ENCODE measurements around the gene PLCB2. TPM values are rescaled to one million over a fixed set of nuclear protein-coding genes. Genes with fewer than 3 reads are reported as not detected.
A peak's percentile ranks its signal among the peaks of the same experiment; 100 is the strongest.

Gene PLCB2
- total and polyA plus RNA-seq, 9 of the 15 experiments (the other 6 are each of a cell fraction or from before 2014, with no cell fraction given) = 0.37 to 12.3 (median 8.0) TPM

DNA sequence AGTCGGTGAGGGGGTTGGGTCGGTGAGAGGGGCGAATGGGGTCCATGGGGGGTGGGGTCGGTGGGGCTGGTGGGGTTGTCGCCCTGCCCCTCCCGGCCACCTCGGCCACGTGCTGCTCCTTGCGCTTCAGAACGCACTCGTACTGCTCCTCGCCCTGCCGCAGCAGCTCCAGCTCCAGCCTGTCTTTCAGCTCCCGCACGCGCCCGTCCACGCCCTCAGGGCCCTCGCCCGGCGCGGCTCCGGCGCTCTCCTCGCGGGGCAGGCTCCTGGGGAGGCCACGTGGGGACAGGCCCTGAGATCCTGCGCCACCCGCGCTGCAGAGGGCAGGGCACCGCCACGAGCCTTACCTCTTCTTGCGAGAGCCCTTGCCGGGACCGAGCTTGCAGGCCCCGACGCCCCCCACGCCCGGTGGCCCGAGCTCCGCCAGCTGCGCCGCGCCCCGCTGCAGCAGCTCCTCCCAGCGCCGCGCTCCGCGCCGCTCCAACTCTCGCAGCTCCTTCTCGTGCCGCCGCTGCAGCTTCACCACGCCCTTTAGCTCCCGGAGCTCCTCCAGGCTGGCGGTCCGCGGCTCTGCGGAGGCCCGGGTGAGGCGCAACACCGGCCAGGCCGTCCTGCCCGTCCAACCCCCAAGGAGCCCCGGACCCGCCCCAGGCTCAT lies 16.7 kb downstream of the PLCB2 start (continued):
- TF ChIP-seq, protein P1, sequence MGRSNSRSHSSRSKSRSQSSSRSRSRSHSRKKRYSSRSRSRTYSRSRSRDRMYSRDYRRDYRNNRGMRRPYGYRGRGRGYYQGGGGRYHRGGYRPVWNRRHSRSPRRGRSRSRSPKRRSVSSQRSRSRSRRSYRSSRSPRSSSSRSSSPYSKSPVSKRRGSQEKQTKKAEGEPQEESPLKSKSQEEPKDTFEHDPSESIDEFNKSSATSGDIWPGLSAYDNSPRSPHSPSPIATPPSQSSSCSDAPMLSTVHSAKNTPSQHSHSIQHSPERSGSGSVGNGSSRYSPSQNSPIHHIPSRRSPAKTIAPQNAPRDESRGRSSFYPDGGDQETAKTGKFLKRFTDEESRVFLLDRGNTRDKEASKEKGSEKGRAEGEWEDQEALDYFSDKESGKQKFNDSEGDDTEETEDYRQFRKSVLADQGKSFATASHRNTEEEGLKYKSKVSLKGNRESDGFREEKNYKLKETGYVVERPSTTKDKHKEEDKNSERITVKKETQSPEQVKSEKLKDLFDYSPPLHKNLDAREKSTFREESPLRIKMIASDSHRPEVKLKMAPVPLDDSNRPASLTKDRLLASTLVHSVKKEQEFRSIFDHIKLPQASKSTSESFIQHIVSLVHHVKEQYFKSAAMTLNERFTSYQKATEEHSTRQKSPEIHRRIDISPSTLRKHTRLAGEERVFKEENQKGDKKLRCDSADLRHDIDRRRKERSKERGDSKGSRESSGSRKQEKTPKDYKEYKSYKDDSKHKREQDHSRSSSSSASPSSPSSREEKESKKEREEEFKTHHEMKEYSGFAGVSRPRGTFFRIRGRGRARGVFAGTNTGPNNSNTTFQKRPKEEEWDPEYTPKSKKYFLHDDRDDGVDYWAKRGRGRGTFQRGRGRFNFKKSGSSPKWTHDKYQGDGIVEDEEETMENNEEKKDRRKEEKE (IDR thresholded peaks at IDR 0.05; ENCODE audit: borderline replicate concordance in 1 of 2, control insufficient read depth in 1 of 2, low read depth in 2 of 2, low read length in 1 of 2) = no peak
- TF ChIP-seq FOXA3 (CRISPR knock-in tag; conservative IDR thresholded peaks at IDR 0.05 in 1 of 2, IDR thresholded peaks at IDR 0.05 in 1 of 2) = no peak
- TF ChIP-seq, protein P2, sequence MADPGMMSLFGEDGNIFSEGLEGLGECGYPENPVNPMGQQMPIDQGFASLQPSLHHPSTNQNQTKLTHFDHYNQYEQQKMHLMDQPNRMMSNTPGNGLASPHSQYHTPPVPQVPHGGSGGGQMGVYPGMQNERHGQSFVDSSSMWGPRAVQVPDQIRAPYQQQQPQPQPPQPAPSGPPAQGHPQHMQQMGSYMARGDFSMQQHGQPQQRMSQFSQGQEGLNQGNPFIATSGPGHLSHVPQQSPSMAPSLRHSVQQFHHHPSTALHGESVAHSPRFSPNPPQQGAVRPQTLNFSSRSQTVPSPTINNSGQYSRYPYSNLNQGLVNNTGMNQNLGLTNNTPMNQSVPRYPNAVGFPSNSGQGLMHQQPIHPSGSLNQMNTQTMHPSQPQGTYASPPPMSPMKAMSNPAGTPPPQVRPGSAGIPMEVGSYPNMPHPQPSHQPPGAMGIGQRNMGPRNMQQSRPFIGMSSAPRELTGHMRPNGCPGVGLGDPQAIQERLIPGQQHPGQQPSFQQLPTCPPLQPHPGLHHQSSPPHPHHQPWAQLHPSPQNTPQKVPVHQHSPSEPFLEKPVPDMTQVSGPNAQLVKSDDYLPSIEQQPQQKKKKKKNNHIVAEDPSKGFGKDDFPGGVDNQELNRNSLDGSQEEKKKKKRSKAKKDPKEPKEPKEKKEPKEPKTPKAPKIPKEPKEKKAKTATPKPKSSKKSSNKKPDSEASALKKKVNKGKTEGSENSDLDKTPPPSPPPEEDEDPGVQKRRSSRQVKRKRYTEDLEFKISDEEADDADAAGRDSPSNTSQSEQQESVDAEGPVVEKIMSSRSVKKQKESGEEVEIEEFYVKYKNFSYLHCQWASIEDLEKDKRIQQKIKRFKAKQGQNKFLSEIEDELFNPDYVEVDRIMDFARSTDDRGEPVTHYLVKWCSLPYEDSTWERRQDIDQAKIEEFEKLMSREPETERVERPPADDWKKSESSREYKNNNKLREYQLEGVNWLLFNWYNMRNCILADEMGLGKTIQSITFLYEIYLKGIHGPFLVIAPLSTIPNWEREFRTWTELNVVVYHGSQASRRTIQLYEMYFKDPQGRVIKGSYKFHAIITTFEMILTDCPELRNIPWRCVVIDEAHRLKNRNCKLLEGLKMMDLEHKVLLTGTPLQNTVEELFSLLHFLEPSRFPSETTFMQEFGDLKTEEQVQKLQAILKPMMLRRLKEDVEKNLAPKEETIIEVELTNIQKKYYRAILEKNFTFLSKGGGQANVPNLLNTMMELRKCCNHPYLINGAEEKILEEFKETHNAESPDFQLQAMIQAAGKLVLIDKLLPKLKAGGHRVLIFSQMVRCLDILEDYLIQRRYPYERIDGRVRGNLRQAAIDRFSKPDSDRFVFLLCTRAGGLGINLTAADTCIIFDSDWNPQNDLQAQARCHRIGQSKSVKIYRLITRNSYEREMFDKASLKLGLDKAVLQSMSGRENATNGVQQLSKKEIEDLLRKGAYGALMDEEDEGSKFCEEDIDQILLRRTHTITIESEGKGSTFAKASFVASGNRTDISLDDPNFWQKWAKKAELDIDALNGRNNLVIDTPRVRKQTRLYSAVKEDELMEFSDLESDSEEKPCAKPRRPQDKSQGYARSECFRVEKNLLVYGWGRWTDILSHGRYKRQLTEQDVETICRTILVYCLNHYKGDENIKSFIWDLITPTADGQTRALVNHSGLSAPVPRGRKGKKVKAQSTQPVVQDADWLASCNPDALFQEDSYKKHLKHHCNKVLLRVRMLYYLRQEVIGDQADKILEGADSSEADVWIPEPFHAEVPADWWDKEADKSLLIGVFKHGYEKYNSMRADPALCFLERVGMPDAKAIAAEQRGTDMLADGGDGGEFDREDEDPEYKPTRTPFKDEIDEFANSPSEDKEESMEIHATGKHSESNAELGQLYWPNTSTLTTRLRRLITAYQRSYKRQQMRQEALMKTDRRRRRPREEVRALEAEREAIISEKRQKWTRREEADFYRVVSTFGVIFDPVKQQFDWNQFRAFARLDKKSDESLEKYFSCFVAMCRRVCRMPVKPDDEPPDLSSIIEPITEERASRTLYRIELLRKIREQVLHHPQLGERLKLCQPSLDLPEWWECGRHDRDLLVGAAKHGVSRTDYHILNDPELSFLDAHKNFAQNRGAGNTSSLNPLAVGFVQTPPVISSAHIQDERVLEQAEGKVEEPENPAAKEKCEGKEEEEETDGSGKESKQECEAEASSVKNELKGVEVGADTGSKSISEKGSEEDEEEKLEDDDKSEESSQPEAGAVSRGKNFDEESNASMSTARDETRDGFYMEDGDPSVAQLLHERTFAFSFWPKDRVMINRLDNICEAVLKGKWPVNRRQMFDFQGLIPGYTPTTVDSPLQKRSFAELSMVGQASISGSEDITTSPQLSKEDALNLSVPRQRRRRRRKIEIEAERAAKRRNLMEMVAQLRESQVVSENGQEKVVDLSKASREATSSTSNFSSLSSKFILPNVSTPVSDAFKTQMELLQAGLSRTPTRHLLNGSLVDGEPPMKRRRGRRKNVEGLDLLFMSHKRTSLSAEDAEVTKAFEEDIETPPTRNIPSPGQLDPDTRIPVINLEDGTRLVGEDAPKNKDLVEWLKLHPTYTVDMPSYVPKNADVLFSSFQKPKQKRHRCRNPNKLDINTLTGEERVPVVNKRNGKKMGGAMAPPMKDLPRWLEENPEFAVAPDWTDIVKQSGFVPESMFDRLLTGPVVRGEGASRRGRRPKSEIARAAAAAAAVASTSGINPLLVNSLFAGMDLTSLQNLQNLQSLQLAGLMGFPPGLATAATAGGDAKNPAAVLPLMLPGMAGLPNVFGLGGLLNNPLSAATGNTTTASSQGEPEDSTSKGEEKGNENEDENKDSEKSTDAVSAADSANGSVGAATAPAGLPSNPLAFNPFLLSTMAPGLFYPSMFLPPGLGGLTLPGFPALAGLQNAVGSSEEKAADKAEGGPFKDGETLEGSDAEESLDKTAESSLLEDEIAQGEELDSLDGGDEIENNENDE (IDR thresholded peaks at IDR 0.05; ENCODE audit: low read depth, low read length) = no peak
- peak; percentile 75 for TF ChIP-seq POLR2G (IDR thresholded peaks at IDR 0.05; ENCODE audit: low read depth, low read length)
- TF ChIP-seq, protein P3, sequence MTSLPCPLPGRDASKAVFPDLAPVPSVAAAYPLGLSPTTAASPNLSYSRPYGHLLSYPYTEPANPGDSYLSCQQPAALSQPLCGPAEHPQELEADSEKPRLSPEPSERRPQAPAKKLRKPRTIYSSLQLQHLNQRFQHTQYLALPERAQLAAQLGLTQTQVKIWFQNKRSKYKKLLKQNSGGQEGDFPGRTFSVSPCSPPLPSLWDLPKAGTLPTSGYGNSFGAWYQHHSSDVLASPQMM (CRISPR knock-in tag; IDR thresholded peaks at IDR 0.05) = no peak
- TF ChIP-seq TAF9B (IDR thresholded peaks at IDR 0.05; ENCODE audit: partially characterized antibody) = no peak
- TF ChIP-seq, protein P4, sequence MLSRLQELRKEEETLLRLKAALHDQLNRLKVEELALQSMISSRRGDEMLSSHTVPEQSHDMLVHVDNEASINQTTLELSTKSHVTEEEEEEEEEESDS (CRISPR knock-in tag; IDR thresholded peaks at IDR 0.05) = no peak
- no peak for TF ChIP-seq HLTF (IDR thresholded peaks at IDR 0.05)
- TF ChIP-seq, protein P5, sequence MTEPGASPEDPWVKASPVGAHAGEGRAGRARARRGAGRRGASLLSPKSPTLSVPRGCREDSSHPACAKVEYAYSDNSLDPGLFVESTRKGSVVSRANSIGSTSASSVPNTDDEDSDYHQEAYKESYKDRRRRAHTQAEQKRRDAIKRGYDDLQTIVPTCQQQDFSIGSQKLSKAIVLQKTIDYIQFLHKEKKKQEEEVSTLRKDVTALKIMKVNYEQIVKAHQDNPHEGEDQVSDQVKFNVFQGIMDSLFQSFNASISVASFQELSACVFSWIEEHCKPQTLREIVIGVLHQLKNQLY (CRISPR knock-in tag; conservative IDR thresholded peaks at IDR 0.05) = no peak
